Peyer's patch (tissue), 4 donors: ENCODE measurements around the gene SESTD1. TPM values are rescaled to one million over a fixed set of nuclear protein-coding genes. Genes with fewer than 3 reads are reported as not detected.

ENCODE experiments used
- DNase-seq, 3 donors: peaks; one replicate each; pipeline ENCODE4 v3.0.0-alpha.2; 2017 to 2019
- H3K27ac ChIP-seq, 4 donors: fragments of 200-600 bp; sonication (generic); one replicate each; pipeline ENCODE4 v1.5.1; 2016 to 2019
- H3K27me3 ChIP-seq, 2 donors: fragments of 200-600 bp; sonication (generic); one replicate each; pipeline ENCODE4 v1.5.1; 2019
- H3K36me3 ChIP-seq, 3 donors: fragments of 200-600 bp; sonication (generic); one replicate each; pipeline ENCODE4 v1.5.1; 2016 to 2019
- H3K4me1 ChIP-seq, 4 donors: fragments of 200-600 bp; sonication (generic); one replicate each; pipeline ENCODE4 v1.5.1; 2016 to 2019
- H3K4me3 ChIP-seq, 4 donors: fragments of 200-600 bp; sonication (generic); 1 replicate in 3 of 4; 2 replicates in 1 of 4; pipeline ENCODE4 v1.5.1; 2016 to 2019; ENCODE audit warnings: mild to moderate bottlenecking in 1 of 4
- H3K9me3 ChIP-seq, 4 donors: fragments of 200-600 bp; sonication (generic); one replicate each; pipeline ENCODE4 v1.5.1; 2016 to 2019; ENCODE audit warnings: mild to moderate bottlenecking in 1 of 4
- CTCF ChIP-seq, 6 experiments: fragments of 450-650 bp in 4 of 6; fragments of 200-600 bp in 2 of 6; sonication (generic) in 1 of 6; IDR thresholded peaks; one replicate each; pipeline ENCODE4 v1.5.1; 2017 to 2019; ENCODE audit warnings: antibody characterized with exemption in 6 of 6, mild to moderate bottlenecking in 3 of 6, moderate library complexity in 1 of 6
- POLR2A ChIP-seq, 2 donors: fragments of 450-650 bp; IDR thresholded peaks; one replicate each; pipeline ENCODE4 v1.5.1; 2017; ENCODE audit warnings: antibody characterized with exemption in 2 of 2, mild to moderate bottlenecking in 2 of 2, moderate library complexity in 2 of 2
- total RNA-seq, 4 donors: library from RNA; depleted of rRNA; stranded (reverse); fragments of >200 nt; gene quantifications; one replicate each; pipeline ENCODE4 v1.1.0, GENCODE V29; 2016

Gene SESTD1
- total RNA-seq, 4 donors from 2014 or later: 19.3 to 66.0 (median 39.6) TPM

DNA sequence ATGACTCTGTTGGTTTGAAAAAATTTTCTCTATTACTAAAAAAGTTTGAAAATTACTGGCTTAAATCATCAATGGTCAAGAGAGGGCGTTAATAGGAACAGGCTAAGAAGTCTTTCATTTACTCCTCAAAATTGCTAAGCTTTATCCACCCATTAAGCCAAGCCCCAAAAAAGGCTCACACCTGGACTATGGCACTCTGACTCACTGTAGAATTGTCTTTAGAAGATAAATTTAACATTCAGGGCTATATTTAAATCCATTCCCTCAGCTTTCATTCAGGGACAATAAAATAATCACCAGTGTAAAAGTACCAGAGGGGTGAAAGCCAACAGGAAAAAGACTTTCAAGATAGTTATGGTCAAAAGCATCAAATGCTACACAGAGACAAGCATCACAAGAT is 80.0 kb downstream of the SESTD1 start:
- no peak for DNase-seq
- H3K9me3 ChIP-seq: no peaks in the 10 kb centered on the region
- H3K36me3 ChIP-seq: no peaks in the 10 kb centered on the region
- TF ChIP-seq POLR2A (IDR thresholded peaks at IDR 0.05): no peak
- no peak for TF ChIP-seq CTCF (IDR thresholded peaks at IDR 0.05)
- no peak overlapping the region for H3K4me3 ChIP-seq
- no peaks in the 10 kb centered on the region for H3K27me3 ChIP-seq
- H3K27ac ChIP-seq: no peak overlapping the region
- peaks cover 0 to 9% (median 0%) of the 10 kb centered on the region in 4 donors for H3K4me1 ChIP-seq

DNA sequence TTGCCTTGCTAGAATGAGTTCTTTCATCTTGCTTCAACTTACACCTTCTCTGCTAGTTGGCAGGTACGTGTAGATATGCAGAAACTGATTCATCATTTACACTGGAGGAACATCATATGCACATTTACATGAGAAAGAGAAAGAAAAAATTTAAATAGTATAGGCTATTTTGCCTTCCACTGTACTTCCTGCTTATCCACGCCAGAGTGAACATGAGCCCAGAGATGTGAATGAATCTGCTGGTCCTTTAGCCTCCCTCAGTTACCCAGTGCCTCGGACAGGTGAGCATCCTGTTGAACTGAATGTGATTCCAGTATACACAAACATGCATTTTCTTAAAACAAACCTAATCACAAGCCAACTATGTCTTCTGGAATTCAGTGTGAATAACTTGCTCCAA is 83.6 kb downstream of the SESTD1 start:
- H3K9me3 ChIP-seq: no peaks in the 10 kb centered on the region
- H3K27ac ChIP-seq: no peak overlapping the region
- H3K27me3 ChIP-seq: no peaks in the 10 kb centered on the region
- H3K36me3 ChIP-seq: peaks cover 0 to under 1% (median 0%) of the 10 kb centered on the region in 3 donors
- TF ChIP-seq POLR2A (IDR thresholded peaks at IDR 0.05) (no peak), CTCF (IDR thresholded peaks at IDR 0.05) (no peak)
- H3K4me1 ChIP-seq: peaks cover 0 to 9% (median 0%) of the 10 kb centered on the region in 4 donors
- H3K4me3 ChIP-seq: no peak overlapping the region
- DNase-seq: no peak

- TF ChIP-seq POLR2A (IDR thresholded peaks at IDR 0.05): no peak
- TF ChIP-seq CTCF (IDR thresholded peaks at IDR 0.05): no peak
- no peak for DNase-seq
- Histone ChIP-seq H3K27ac (no peak overlapping the region), H3K4me1 (peaks cover 0 to 9% (median 0%) of the 10 kb centered on the region in 4 donors), H3K4me3 (no peak overlapping the region), H3K36me3 (peaks cover 0 to 8% (median 0%) of the 10 kb centered on the region in 3 donors), H3K27me3 (no peaks in the 10 kb centered on the region), H3K9me3 (no peaks in the 10 kb centered on the region)
Observed at GRCh38 chr2:179180242-179180641, 84.4 kb downstream of the SESTD1 start.

GRCh38 chr2:179179719-179180118 is 84.9 kb downstream of the SESTD1 start:
- Histone ChIP-seq H3K27me3 (no peaks in the 10 kb centered on the region), H3K4me1 (peaks cover 0 to 9% (median 0%) of the 10 kb centered on the region in 4 donors), H3K4me3 (no peak overlapping the region), H3K27ac (no peak overlapping the region), H3K36me3 (peaks cover 0 to 8% (median 0%) of the 10 kb centered on the region in 3 donors), H3K9me3 (no peaks in the 10 kb centered on the region)
- DNase-seq: no peak
- TF ChIP-seq POLR2A (IDR thresholded peaks at IDR 0.05) (no peak), CTCF (IDR thresholded peaks at IDR 0.05) (no peak)

DNA sequence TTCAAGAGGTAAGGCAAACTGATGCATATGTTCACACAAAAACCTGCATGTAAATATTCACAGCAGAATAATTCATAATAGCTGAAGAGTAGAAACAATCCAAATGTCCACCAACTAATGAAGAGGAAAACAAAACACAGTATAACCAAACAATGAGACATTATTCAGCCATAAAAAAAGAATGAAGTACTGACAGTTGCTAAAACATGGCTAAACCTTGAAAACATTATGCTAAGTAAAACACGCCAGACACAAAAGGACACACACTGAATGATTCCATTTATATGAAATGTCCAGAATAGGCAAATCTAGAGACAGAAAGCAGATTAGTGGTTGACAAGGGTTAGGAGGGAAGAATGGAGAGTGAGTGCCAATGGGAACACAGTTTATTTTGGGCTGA is 86.9 kb downstream of the SESTD1 start:
- Histone ChIP-seq H3K9me3 (no peaks in the 10 kb centered on the region), H3K36me3 (peaks cover 0 to 8% (median 0%) of the 10 kb centered on the region in 3 donors), H3K4me3 (no peak overlapping the region), H3K4me1 (no peaks in the 10 kb centered on the region), H3K27ac (no peak overlapping the region), H3K27me3 (no peaks in the 10 kb centered on the region)
- TF ChIP-seq CTCF (IDR thresholded peaks at IDR 0.05): no peak
- TF ChIP-seq POLR2A (IDR thresholded peaks at IDR 0.05): no peak
- DNase-seq: no peak

GRCh38 chr2:179174240-179174639 is 90.4 kb downstream of the SESTD1 start:
- Histone ChIP-seq H3K4me3 (no peak overlapping the region), H3K36me3 (peaks cover 0 to 8% (median 0%) of the 10 kb centered on the region in 3 donors), H3K27ac (no peak overlapping the region), H3K9me3 (no peaks in the 10 kb centered on the region), H3K4me1 (no peaks in the 10 kb centered on the region), H3K27me3 (no peaks in the 10 kb centered on the region)
- TF ChIP-seq CTCF (IDR thresholded peaks at IDR 0.05) (no peak), POLR2A (IDR thresholded peaks at IDR 0.05) (no peak)
- DNase-seq: no peak
